ENCODE results near the gene LIPA. TPM values are rescaled to one million over a fixed set of nuclear protein-coding genes. Genes with fewer than 3 reads are reported as not detected.
A peak's percentile ranks its signal among the peaks of the same experiment; 100 is the strongest.

The LIPA gene
- total RNA-seq, 4 donors from 2014 or later, result 29.1 to 45.8 (median 33.9) TPM

DNA sequence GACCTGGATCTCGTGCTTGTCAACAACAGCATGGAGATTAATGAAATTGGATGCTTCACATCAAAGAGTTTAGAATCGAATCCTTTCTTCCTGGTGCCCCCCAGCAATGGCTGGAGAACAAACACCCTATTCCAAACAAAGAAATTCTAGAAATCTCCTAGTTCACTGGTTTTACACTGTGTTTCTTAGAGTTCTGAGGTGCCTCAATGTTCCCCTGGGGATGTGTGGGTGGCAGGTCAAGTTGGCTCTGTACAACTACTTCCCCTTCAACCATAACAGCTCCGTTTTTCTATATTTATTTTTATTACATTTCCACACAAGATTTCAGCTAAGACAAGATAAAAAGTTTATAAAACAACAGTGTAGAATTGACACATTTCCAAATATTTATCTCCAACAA lies 66.9 kb downstream of the LIPA start:
- Histone ChIP-seq H3K36me3 (no peaks in the 10 kb centered on the region), H3K27me3 (no peaks in the 10 kb centered on the region), H3K4me3 (replicated peaks in 1 of 3) (no peak overlapping the region), H3K27ac (no peak overlapping the region), H3K9me3 (no peaks in the 10 kb centered on the region), H3K4me1 (no peaks in the 10 kb centered on the region)
- TF ChIP-seq POLR2A (IDR thresholded peaks at IDR 0.05), result no peak
- TF ChIP-seq, protein P1, sequence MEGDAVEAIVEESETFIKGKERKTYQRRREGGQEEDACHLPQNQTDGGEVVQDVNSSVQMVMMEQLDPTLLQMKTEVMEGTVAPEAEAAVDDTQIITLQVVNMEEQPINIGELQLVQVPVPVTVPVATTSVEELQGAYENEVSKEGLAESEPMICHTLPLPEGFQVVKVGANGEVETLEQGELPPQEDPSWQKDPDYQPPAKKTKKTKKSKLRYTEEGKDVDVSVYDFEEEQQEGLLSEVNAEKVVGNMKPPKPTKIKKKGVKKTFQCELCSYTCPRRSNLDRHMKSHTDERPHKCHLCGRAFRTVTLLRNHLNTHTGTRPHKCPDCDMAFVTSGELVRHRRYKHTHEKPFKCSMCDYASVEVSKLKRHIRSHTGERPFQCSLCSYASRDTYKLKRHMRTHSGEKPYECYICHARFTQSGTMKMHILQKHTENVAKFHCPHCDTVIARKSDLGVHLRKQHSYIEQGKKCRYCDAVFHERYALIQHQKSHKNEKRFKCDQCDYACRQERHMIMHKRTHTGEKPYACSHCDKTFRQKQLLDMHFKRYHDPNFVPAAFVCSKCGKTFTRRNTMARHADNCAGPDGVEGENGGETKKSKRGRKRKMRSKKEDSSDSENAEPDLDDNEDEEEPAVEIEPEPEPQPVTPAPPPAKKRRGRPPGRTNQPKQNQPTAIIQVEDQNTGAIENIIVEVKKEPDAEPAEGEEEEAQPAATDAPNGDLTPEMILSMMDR (IDR thresholded peaks at IDR 0.05), result no peak
- intact Hi-C loops (cut with DNase I), result no loop called here
- WGBS, 2 donors, result 63 to 76% methylated on average over 3 of the region's 3 CpGs
- DNase-seq, result peak in 1 of 2 donors; percentile 4

DNA sequence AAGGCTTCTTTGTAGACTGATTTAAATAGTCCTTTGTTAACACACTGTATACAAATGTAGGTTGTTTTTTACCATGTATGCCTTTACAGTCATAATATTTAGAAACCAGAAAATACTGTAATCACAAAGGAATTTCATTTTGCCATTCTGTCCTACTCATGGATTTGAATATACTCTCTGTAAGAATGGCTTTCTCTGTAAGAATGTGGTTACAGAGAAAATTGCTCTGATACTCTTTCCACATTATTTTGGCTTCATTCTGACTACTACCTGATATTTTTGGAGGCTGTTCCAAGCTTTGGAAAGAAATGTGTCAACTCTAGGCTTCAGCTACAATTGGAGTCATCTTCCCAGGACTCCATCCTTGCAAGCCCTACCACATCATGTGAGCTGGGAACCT lies 68.0 kb downstream of the LIPA start:
- no peak for DNase-seq
- TF ChIP-seq, protein P1 (IDR thresholded peaks at IDR 0.05), result no peak
- TF ChIP-seq POLR2A (IDR thresholded peaks at IDR 0.05), result no peak
- no peak overlapping the region for H3K4me3 ChIP-seq (replicated peaks in 1 of 3)
- no peaks in the 10 kb centered on the region for H3K4me1 ChIP-seq
- H3K9me3 ChIP-seq, result no peaks in the 10 kb centered on the region
- no peaks in the 10 kb centered on the region for H3K36me3 ChIP-seq
- intact Hi-C loops (cut with DNase I), result no loop called here
- H3K27me3 ChIP-seq, result no peaks in the 10 kb centered on the region
- H3K27ac ChIP-seq, result no peak overlapping the region

DNA sequence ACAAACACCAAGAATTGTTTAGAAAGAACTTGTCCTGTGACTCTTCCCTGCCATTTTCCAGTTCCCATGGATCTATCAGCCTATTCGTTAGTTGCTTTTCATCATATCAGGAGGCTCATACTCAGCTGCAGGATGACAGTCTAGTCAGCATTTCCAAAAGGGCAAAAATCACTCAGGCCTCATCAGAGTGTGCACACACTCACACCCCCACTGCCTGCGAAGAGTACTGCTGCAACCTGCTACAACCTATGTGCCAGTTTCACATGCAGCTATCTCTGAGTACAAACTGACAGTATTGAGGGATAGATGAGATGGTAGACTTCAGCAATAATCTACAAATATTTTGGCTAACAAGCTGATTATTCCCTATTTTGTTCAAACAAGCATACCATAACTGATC lies 68.7 kb downstream of the LIPA start:
- 93 to 100% methylated on average over 2 of the region's 2 CpGs for WGBS, 2 donors

DNA sequence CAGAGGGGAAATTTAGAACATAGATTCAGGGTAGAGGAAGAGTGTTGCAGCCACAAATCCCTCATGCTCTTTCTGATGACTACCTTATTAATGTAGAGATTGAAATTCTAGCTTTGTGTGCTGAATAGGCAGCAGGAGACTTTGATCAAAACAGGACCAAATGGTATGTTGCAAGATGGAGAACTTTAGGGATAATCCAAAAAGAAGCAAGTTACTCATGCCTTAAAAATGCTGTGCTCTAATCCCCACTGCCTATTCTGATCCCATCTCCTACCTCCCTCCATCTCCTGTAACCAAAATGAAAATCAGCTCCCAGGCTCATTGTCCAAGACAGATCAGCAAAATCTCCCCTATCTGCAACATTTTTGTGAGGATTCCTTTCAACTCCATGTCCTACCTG lies 75.8 kb downstream of the LIPA start:
- TF ChIP-seq, protein P1 (IDR thresholded peaks at IDR 0.05), result no peak
- TF ChIP-seq POLR2A (IDR thresholded peaks at IDR 0.05), result no peak
- no peaks in the 10 kb centered on the region for H3K27me3 ChIP-seq
- no peaks in the 10 kb centered on the region for H3K36me3 ChIP-seq
- no peak overlapping the region for H3K27ac ChIP-seq
- H3K4me1 ChIP-seq, result no peaks in the 10 kb centered on the region
- DNase-seq, result no peak
- intact Hi-C loops (cut with DNase I), result no loop called here
- H3K4me3 ChIP-seq (replicated peaks in 1 of 3), result no peak overlapping the region
- H3K9me3 ChIP-seq, result no peaks in the 10 kb centered on the region

More for the DNA sequence above, 68.7 kb downstream of the LIPA start:
- Histone ChIP-seq H3K4me3 (replicated peaks in 1 of 3) (no peak overlapping the region), H3K4me1 (no peaks in the 10 kb centered on the region), H3K9me3 (no peaks in the 10 kb centered on the region), H3K36me3 (no peaks in the 10 kb centered on the region), H3K27me3 (no peaks in the 10 kb centered on the region), H3K27ac (no peak overlapping the region)
- TF ChIP-seq, protein P1 (IDR thresholded peaks at IDR 0.05), result no peak
- no peak for TF ChIP-seq POLR2A (IDR thresholded peaks at IDR 0.05)
- no peak for DNase-seq
- intact Hi-C loops (cut with DNase I), result no loop called here

DNA sequence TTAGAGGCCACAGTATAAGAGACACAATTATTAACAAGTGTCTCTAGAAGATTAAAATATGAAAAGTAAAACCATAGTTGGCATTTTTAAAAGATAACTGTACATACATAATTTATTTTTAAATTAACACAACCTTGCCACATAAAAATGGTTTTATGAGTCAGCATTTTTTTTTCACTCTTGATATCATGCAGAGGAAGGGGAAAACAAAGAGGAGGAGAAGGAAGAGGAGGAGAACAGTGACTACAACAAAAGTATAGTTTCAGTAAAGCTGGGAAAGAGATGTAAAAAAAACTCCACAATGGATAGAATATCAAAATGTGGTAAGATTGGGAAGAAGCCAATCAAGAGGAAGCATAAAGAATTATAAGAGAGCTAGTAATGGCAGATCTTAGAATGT lies 78.5 kb downstream of the LIPA start:
- Histone ChIP-seq H3K27ac (no peak overlapping the region), H3K4me1 (no peaks in the 10 kb centered on the region), H3K36me3 (no peaks in the 10 kb centered on the region), H3K27me3 (no peaks in the 10 kb centered on the region), H3K4me3 (replicated peaks in 1 of 3) (no peak overlapping the region), H3K9me3 (no peaks in the 10 kb centered on the region)
- intact Hi-C loops (cut with DNase I), result no loop called here
- TF ChIP-seq POLR2A (IDR thresholded peaks at IDR 0.05), result no peak
- TF ChIP-seq, protein P1 (IDR thresholded peaks at IDR 0.05), result no peak
- no peak for DNase-seq
